AG09319 (cell line): ENCODE measurements around the gene UBA52.

Experiments
- DNase-seq: peaks from one replicate; pipeline ENCODE4 v3.0.0-alpha.2; 2010; ENCODE audit warnings: low read depth; ENCODE audit errors: extremely low read depth
- TF ChIP-seq, protein P1 (sequence below): IDR thresholded peaks from 2 replicates; pipeline ENCODE4 v1.5.1; 2011; ENCODE audit warnings: low read depth, mild to moderate bottlenecking, inconsistent platforms, low read length, moderate library complexity

The UBA52 gene

DNA sequence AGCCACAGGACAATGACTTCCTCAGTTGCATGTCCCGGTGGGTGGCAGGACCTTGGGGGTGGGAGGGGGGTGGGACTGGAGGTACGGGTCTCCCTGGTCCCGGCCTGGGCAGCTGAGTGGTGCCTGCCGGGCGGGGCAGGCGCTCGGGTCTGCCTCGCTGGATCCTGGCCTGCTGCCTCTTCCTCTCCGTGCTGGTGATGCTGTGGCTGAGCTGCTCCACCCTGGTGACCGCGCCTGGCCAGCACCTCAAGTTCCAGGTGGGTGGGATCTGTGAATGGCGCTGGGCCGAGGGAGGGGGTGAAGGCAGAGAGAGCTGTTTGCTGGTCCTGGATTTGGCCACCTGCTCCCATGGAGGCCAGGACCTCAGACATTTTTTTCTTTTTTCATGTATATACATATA lies 46.6 kb downstream of the UBA52 start:
- TF ChIP-seq, protein P1, sequence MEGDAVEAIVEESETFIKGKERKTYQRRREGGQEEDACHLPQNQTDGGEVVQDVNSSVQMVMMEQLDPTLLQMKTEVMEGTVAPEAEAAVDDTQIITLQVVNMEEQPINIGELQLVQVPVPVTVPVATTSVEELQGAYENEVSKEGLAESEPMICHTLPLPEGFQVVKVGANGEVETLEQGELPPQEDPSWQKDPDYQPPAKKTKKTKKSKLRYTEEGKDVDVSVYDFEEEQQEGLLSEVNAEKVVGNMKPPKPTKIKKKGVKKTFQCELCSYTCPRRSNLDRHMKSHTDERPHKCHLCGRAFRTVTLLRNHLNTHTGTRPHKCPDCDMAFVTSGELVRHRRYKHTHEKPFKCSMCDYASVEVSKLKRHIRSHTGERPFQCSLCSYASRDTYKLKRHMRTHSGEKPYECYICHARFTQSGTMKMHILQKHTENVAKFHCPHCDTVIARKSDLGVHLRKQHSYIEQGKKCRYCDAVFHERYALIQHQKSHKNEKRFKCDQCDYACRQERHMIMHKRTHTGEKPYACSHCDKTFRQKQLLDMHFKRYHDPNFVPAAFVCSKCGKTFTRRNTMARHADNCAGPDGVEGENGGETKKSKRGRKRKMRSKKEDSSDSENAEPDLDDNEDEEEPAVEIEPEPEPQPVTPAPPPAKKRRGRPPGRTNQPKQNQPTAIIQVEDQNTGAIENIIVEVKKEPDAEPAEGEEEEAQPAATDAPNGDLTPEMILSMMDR, result no peak
- DNase-seq, result no peak

DNA sequence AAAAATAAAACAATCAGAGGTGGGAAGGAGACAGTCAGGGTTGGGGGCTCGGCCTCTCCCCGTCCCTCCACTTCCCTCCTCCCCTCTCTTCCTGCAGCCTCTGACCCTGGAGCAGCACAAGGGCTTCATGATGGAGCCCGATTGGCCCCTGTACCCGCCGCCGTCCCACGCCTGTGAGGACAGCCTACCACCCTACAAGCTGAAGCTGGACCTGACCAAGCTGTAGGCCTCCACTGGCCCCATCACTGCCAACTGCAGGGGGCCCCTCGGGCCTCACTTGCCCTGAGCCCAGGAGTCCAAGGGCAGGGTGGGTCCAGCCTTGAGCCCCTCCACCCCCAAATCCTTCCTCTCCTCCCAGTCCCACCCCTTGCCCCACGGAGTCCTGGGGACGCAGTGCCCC lies 48.7 kb downstream of the UBA52 start:
- TF ChIP-seq, protein P1, result no peak
- no peak for DNase-seq

DNA sequence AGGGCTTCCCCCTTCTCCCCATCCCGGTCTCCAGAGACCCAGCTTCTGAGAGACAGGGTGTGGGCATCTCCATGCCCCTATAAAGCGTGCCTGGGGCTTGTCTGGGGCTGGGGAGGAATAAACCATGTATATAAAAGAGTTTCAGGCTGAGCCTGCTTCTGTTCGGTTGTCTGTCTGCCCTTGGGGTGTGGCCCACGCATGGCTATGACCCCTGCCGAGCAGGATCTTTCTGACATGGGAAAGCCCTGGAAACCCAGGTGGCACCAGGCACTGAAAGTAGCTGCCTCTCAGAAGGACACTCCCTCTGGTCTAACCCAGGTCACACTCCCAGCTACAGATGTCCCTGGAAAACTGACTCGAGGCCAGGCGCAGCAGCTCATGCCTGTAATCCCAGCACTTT lies 49.2 kb downstream of the UBA52 start:
- TF ChIP-seq, protein P1, result no peak
- no peak for DNase-seq

DNA sequence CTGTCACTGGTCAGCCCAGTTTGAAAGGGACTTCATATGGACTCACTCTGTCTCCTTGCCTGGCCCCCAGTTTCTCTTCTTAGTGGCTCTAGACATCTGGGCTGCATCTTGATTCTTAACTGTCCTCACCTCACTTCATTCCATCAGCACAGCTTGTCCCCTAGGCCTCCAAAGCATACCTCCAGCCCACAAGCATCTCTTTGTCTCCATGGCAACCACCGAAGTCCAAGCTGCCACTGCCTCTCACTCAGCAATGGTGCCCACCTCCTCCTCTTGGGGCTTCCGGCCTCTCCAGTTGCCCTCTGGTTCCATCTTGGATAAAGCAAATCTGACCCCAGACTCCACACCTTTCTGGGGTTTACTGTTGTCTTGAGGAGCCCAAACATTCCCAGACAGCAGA lies 55.2 kb downstream of the UBA52 start:
- DNase-seq, result no peak
- TF ChIP-seq, protein P1, result no peak
